CD4-positive, alpha-beta T cell treated with Interleukin-17A for 1 hour (primary cell): ENCODE results near the gene SLC15A5.

ENCODE experiments used
- DNase-seq: peaks from one replicate; pipeline ENCODE4 v3.0.0-alpha.2; 2020

The SLC15A5 gene

GRCh38 chr12:16260206-16260605 is 17.3 kb downstream of the SLC15A5 start:
- DNase-seq = no peak

- no peak for DNase-seq
Measured at GRCh38 chr12:16258963-16259362, 18.5 kb downstream of the SLC15A5 start.

- no peak for DNase-seq
Measured at GRCh38 chr12:16246264-16246663, 31.2 kb downstream of the SLC15A5 start.

- no peak for DNase-seq
Measured at GRCh38 chr12:16245209-16245608, 32.3 kb downstream of the SLC15A5 start.

DNA sequence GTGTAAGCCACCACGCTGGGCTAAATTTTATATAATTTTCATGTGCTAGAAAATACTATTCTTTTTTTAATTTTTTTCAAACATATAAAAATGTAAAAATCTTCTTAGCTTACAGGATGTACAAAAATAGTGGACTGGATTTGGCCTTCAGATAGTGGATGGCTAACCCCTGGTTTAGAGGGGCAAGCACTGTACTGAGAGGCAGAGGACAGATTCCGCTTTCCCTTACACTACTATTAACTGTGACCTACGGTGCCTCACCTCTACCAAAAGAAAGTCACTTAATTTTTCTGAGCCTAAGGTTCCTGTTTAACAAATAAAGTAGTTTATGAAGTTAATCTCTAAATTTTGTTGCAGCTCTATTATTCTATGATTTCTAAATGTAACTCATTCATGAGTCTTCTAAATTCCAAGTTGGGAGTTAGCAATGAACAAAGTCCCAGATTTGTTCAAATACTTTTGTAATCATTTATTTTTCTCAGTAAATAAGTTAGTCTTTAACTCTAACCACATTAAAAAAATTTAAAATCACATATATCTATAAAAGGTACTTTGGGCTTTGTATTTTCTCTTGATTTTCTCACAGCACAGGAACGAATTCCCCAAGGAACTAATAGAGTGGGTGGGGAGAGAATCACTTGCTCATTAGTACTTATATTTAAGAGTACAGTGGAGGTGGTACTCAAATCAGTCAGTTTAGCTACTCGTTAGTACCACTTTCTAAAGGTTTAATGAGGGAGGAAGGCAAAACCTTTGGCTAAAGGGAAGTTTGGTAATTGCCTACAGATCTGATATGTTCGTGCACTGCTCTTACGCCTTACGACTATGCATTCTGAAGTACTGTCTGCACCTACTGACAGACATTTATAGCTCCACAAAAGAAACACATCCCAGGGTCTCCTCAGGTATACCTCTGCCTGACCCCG is 33.7 kb downstream of the SLC15A5 start:
- DNase-seq = no peak

- no peak for DNase-seq
Measured at GRCh38 chr12:16241346-16241745, 36.1 kb downstream of the SLC15A5 start.

DNA sequence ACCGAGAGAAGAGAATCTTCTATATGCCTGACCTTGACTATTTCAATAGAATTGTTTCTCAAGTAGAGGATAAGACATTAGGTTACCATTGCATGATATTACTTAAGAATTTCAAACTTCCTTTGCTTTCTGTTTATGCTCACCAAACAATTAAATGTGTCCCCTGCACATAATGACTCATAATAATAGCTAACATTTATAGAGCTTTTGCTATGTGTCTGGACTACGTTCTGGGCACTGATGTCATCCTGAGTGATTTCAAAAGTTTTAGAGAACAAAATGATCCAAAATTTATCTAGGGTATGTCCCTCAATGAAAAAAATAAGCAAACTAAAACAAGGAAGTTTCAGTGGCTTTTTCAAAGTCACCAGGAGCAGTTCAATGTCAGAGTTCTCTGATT is 38.8 kb downstream of the SLC15A5 start:
- DNase-seq = no peak

- DNase-seq = no peak
Measured at GRCh38 chr12:16229676-16230075, 47.8 kb downstream of the SLC15A5 start.

DNA sequence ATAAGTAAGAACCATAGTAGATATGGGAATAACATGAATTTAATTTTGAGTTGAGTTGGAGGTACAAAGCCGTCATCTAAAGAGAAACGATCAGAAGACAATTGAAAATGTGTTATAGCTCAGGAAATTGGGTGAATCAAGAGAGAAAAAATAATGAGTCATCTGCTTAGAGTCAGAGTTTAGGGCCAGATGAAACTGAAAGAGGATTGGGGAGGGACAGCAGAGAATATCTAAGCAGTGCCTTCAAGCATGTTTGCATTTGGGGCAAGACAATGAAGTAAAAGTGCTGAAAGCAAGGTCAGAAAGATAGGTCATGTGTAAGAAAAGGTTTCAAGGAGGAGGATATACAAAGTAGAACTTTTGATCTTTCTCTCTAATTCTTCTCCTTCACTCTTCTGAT is 49.4 kb downstream of the SLC15A5 start:
- DNase-seq = no peak

DNA sequence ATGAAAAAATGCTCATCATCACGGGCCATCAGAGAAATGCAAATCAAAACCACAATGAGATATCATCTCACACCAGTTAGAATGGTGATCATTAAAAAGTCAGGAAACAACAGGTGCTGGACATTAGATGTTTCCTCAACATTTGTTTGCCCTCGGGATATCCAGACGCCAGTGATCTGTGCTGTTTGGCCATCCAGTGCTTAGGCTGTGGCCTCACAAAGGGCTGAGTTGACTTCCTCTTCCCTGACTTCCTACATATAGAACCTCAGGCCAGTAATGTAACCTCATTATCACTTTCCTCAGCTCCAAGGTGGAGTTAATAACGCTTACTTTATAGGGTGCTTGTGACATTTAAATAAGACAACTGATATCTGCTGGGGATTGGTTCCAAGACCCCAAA is 51.8 kb downstream of the SLC15A5 start:
- DNase-seq = no peak

- DNase-seq = no peak
Measured at GRCh38 chr12:16224196-16224595, 53.3 kb downstream of the SLC15A5 start.

- no peak for DNase-seq
Measured at GRCh38 chr12:16221776-16222175, 55.7 kb downstream of the SLC15A5 start.

DNA sequence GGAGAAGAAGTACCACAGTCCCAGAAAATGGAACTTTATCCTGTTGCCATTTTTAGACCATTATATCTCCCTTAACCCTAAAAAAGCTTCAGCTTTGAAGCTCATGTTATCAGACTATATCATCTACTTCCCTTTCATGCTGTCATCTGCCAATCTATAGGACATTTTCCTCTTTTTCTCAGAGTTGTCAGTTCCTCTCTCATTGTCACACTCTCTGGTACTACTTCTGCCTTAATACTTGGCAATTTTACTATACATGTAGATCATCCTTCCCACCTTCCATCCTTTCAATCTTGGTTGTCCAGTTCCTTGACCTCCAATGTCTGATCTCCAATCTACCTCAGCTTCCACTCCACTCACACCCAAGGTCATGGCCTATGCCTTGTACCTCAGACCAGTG is 57.4 kb downstream of the SLC15A5 start:
- DNase-seq = no peak

GRCh38 chr12:16218934-16219751 is 58.3 kb downstream of the SLC15A5 start:
- DNase-seq = no peak

- DNase-seq = no peak
Measured at GRCh38 chr12:16218234-16218633, 59.3 kb downstream of the SLC15A5 start.

- no peak for DNase-seq
Measured at GRCh38 chr12:16211731-16212130, 65.8 kb downstream of the SLC15A5 start.

DNA sequence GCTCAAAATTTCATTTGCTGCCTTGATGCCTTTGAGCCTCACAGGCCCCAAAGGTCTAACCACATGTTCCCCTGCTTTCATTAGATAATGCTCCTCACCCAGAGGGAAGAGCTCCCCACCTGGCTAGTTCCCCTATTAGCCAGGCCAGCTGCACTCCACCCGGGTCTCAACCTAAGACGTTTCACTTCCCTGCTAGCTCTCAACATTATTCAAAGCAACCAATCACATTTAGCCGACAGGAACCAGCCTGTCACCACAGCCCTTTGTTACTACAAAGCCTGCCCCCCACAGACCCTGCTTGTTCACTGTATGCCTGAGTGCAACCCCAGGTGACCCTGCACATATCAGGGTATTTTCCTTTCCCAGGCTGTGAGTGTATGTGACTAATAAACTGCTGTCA is 78.6 kb downstream of the SLC15A5 start:
- peak; percentile 10 for DNase-seq

- no peak for DNase-seq
Measured at GRCh38 chr12:16197600-16197999, 79.9 kb downstream of the SLC15A5 start.

GRCh38 chr12:16189849-16190248 is 87.6 kb downstream of the SLC15A5 start:
- DNase-seq = no peak

DNA sequence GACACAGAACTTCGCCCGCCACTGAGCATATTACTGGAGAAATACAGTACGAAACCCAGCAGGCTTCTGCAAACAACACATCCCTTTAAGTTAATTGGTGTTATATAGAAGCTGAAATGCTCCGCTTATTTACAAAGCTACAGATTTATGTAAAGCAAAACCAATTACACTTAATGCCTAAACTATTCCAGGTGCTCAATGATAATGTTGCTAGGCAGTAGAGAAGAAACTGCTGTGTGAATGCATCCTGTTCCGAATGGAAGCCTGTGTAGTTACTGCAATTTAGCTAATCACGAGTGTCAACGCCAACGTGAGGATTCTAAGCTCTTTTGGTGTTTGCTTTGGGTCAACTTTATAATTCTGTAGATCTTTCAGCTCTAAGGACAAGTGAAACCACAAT is 89.8 kb downstream of the SLC15A5 start:
- DNase-seq = no peak

DNA sequence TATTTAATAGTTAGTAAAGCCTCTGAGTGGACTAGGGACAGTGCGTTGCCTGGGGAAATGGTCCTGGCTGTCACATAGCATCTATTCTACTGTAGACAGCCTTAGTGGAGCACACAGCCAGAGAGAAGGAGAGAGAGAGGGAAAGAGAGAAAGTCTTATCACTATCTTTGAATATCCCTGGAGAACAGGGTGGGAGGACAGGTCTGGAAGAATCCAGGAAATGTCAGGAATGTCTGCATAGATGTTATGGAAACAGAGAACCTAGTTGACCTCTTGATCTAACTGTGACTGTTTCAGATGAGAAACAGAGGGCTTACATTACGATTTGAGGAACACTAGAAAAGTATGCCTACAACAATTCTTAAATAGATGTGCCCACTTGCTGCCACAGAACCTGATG is 92.8 kb downstream of the SLC15A5 start:
- DNase-seq = no peak

- no peak for DNase-seq
Measured at GRCh38 chr12:16183541-16183940, 93.9 kb downstream of the SLC15A5 start.

DNA sequence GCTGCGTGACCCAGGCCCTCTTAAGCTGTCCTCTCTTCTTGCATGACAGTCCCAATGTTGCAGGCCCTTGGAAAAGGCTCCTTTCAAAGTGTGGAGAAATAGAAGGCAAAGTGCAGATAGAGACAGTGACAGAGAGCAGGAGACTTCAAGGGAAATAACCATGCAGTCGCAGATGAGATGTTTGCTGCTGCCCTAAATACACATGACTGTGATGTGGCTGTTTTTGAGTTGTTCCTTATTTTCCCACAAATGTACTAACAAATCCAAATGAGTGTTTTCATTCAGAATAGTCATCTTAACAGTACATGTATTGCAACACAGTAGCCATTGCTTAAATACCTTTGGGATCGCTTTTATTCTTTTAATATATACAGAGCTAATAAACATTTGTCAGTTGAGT is 101.6 kb downstream of the SLC15A5 start:
- DNase-seq = no peak

GRCh38 chr12:16174282-16174681 is 103.2 kb downstream of the SLC15A5 start:
- no peak for DNase-seq
